GM18505 (cell line): ENCODE data around the gene GPER1.
"Not testable (repeated sequence)": the region's sequence is repeated elsewhere in the genome, so short reads cannot be mapped to it uniquely, and the experiment has no call there.

Experiments
- ATAC-seq: cut with Tn5 transposase; IDR thresholded peaks from one replicate; pipeline ENCODE4 v1.9.1; 2021; ENCODE audit not compliant: unreplicated experiment
- POLR2A ChIP-seq: IDR thresholded peaks from 4 replicates; pipeline ENCODE4 v1.6.1; 2011; ENCODE audit warnings: borderline replicate concordance; ENCODE audit not compliant: insufficient read depth, insufficient read length; ENCODE audit errors: extremely low read depth

Gene GPER1

GRCh38 chr7:1068013-1068412 lies 19.9 kb upstream of the GPER1 start:
- TF ChIP-seq POLR2A, result no peak
- no peak for ATAC-seq

GRCh38 chr7:1068619-1069018 lies 19.3 kb upstream of the GPER1 start:
- ATAC-seq, result no peak

GRCh38 chr7:1070544-1071011 lies 17.3 kb upstream of the GPER1 start:
- ATAC-seq, result no peak
- no peak for TF ChIP-seq POLR2A

More at GRCh38 chr7:1068619-1069018, 19.3 kb upstream of the GPER1 start:
- no peak for TF ChIP-seq POLR2A

GRCh38 chr7:1071731-1072254 lies 16.1 kb upstream of the GPER1 start:
- no peak for ATAC-seq
- no peak for TF ChIP-seq POLR2A

- ATAC-seq, result no peak
Measured at GRCh38 chr7:1073142-1073977, 14.6 kb upstream of the GPER1 start.

GRCh38 chr7:1074018-1074417 lies 13.9 kb upstream of the GPER1 start:
- ATAC-seq, result not testable (repeated sequence)

More at GRCh38 chr7:1073142-1073977, 14.6 kb upstream of the GPER1 start:
- no peak for TF ChIP-seq POLR2A

- no peak for TF ChIP-seq POLR2A
- no peak for ATAC-seq
Measured at GRCh38 chr7:1074593-1075431, 13.1 kb upstream of the GPER1 start.

GRCh38 chr7:1076184-1077072 lies 11.5 kb upstream of the GPER1 start:
- no peak for ATAC-seq
- TF ChIP-seq POLR2A, result no peak

GRCh38 chr7:1078519-1078918 lies 9.4 kb upstream of the GPER1 start:
- no peak for ATAC-seq
- TF ChIP-seq POLR2A, result no peak

GRCh38 chr7:1078985-1079384 lies 8.9 kb upstream of the GPER1 start:
- no peak for ATAC-seq
- no peak for TF ChIP-seq POLR2A

GRCh38 chr7:1079546-1079945 lies 8.4 kb upstream of the GPER1 start:
- TF ChIP-seq POLR2A, result no peak
- no peak for ATAC-seq

GRCh38 chr7:1080252-1080920 lies 7.5 kb upstream of the GPER1 start:
- ATAC-seq, result no peak
- TF ChIP-seq POLR2A, result no peak
